SKM-1 treated with dmso at 0.1 percent for 144 hours (cell line): ENCODE results near the gene LRRC10B.

ENCODE experiments used
- DNase-seq: peaks from one replicate; lab custom pipeline; 2025; ENCODE audit not compliant: unreplicated experiment; lab: John Stamatoyannopoulos, UW

LRRC10B gene

GRCh38 chr11:61528114-61528513 lies 19.6 kb downstream of the LRRC10B start:
- DNase-seq = no peak

GRCh38 chr11:61529537-61530225 lies 21.1 kb downstream of the LRRC10B start:
- DNase-seq = no peak

- DNase-seq = no peak
Measured at GRCh38 chr11:61531044-61531443, 22.5 kb downstream of the LRRC10B start.

- DNase-seq = peak; percentile 9
Measured at GRCh38 chr11:61532134-61533038, 23.8 kb downstream of the LRRC10B start.

- no peak for DNase-seq
Measured at GRCh38 chr11:61533039-61533375, 24.5 kb downstream of the LRRC10B start.

- no peak for DNase-seq
Measured at GRCh38 chr11:61533401-61533800, 24.9 kb downstream of the LRRC10B start.

GRCh38 chr11:61534025-61534932 lies 25.7 kb downstream of the LRRC10B start:
- no peak for DNase-seq

GRCh38 chr11:61534933-61535839 lies 26.6 kb downstream of the LRRC10B start:
- no peak for DNase-seq

GRCh38 chr11:61535998-61536675 lies 27.6 kb downstream of the LRRC10B start:
- DNase-seq = no peak

- DNase-seq = no peak
Measured at GRCh38 chr11:61536676-61537270, 28.2 kb downstream of the LRRC10B start.

GRCh38 chr11:61537326-61537725 lies 28.8 kb downstream of the LRRC10B start:
- DNase-seq = no peak

GRCh38 chr11:61538636-61538961 lies 30.1 kb downstream of the LRRC10B start:
- DNase-seq = no peak

GRCh38 chr11:61539006-61539405 lies 30.5 kb downstream of the LRRC10B start:
- DNase-seq = no peak

- no peak for DNase-seq
Measured at GRCh38 chr11:61539831-61540357, 31.3 kb downstream of the LRRC10B start.

- DNase-seq = no peak
Measured at GRCh38 chr11:61540528-61540927, 32.0 kb downstream of the LRRC10B start.

- peak; percentile 49 for DNase-seq
Measured at GRCh38 chr11:61541598-61541997, 33.0 kb downstream of the LRRC10B start.

GRCh38 chr11:61542024-61542461 lies 33.5 kb downstream of the LRRC10B start:
- no peak for DNase-seq

GRCh38 chr11:61542705-61543104 lies 34.2 kb downstream of the LRRC10B start:
- DNase-seq = no peak
